Subcutaneous abdominal adipose tissue (tissue), 5 donors: ENCODE data around the gene PCDH8.

ENCODE experiments used
- H3K27ac ChIP-seq: one replicate; pipeline ENCODE4 v1.7.0; 2013; ENCODE audit warnings: low read depth, mild to moderate bottlenecking, inconsistent platforms, low read length, moderate library complexity
- H3K27me3 ChIP-seq, 5 donors: one replicate each; pipeline ENCODE4 v1.7.0; 2013; ENCODE audit warnings: low read length in 5 of 5, inconsistent platforms in 1 of 5; ENCODE audit not compliant: control insufficient read depth in 5 of 5, insufficient read depth in 4 of 5
- H3K36me3 ChIP-seq, 5 donors: one replicate each; pipeline ENCODE4 v1.7.0; 2013; ENCODE audit warnings: low read length in 5 of 5; ENCODE audit not compliant: control insufficient read depth in 5 of 5, insufficient read depth in 5 of 5
- H3K4me1 ChIP-seq, 5 donors: one replicate each; pipeline ENCODE4 v1.7.0; 2013; ENCODE audit warnings: low read length in 5 of 5, mild to moderate bottlenecking in 3 of 5, moderate library complexity in 1 of 5; ENCODE audit not compliant: control insufficient read depth in 5 of 5, insufficient read depth in 5 of 5
- H3K4me3 ChIP-seq, 5 donors: one replicate each; pipeline ENCODE4 v1.7.0; 2013; ENCODE audit warnings: low read length in 5 of 5, low read depth in 1 of 5
- H3K9ac ChIP-seq, 5 donors: one replicate each; pipeline ENCODE4 v1.7.0; 2013; ENCODE audit warnings: low read length in 5 of 5, mild to moderate bottlenecking in 4 of 5, moderate library complexity in 3 of 5
- H3K9me3 ChIP-seq, 5 donors: one replicate each; pipeline ENCODE4 v1.7.0; 2013; ENCODE audit warnings: low read length in 5 of 5; ENCODE audit not compliant: control insufficient read depth in 5 of 5
- donor health status: healthy.
- donor health status: healthy.
- donor health status: healthy.
- donor health status: healthy.
- donor health status: healthy.

Gene PCDH8

GRCh38 chr13:52848455-52849195 is at the start of gene PCDH8:
PCDH8 (minus strand) TSS chr13:52848640; CDS start chr13:52848436, 204 bp downstream.
- H3K4me1 ChIP-seq: peaks cover 0 to 43% (median 31%) of the 10 kb centered on the region in 5 donors
- H3K9me3 ChIP-seq: peaks cover 0 to 6% (median 0%) of the 10 kb centered on the region in 5 donors
- no peak within 1 kb of the TSS for H3K4me3 ChIP-seq
- H3K36me3 ChIP-seq: no peaks in the 10 kb centered on the region
- no peak within 1 kb of the TSS for H3K9ac ChIP-seq
- peaks cover 43 to 60% (median 59%) of the 10 kb centered on the region in 5 donors for H3K27me3 ChIP-seq
- no peak within 1 kb of the TSS for H3K27ac ChIP-seq

- Histone ChIP-seq H3K27ac (no peak overlapping the region), H3K4me3 (no peak overlapping the region), H3K36me3 (no peaks in the 10 kb centered on the region), H3K4me1 (no peaks in the 10 kb centered on the region), H3K27me3 (peaks cover 0 to 4% (median 0%) of the 10 kb centered on the region in 5 donors), H3K9ac (no peak overlapping the region), H3K9me3 (no peaks in the 10 kb centered on the region)
These were observed 48.6 kb upstream of the PCDH8 start for GRCh38 chr13:52896827-52897659.

GRCh38 chr13:52894413-52894812 is 46.0 kb upstream of the PCDH8 start:
- no peak overlapping the region for H3K9ac ChIP-seq
- no peak overlapping the region for H3K4me3 ChIP-seq
- no peaks in the 10 kb centered on the region for H3K4me1 ChIP-seq
- H3K27ac ChIP-seq: no peak overlapping the region
- peaks cover 0 to 2% (median 0%) of the 10 kb centered on the region in 5 donors for H3K9me3 ChIP-seq
- H3K27me3 ChIP-seq: peaks cover 0 to 4% (median 0%) of the 10 kb centered on the region in 5 donors
- no peaks in the 10 kb centered on the region for H3K36me3 ChIP-seq

- H3K4me1 ChIP-seq: no peaks in the 10 kb centered on the region
- H3K27ac ChIP-seq: no peak overlapping the region
- H3K9me3 ChIP-seq: peaks cover 0 to 2% (median 0%) of the 10 kb centered on the region in 5 donors
- no peak overlapping the region for H3K9ac ChIP-seq
- H3K36me3 ChIP-seq: no peaks in the 10 kb centered on the region
- H3K4me3 ChIP-seq: no peak overlapping the region
- peaks cover 0 to 4% (median 0%) of the 10 kb centered on the region in 5 donors for H3K27me3 ChIP-seq
These were observed 44.5 kb upstream of the PCDH8 start for GRCh38 chr13:52892925-52893324.

- Histone ChIP-seq H3K27me3 (peaks cover 0 to 4% (median 0%) of the 10 kb centered on the region in 5 donors), H3K4me3 (no peak overlapping the region), H3K27ac (no peak overlapping the region), H3K4me1 (no peaks in the 10 kb centered on the region), H3K36me3 (no peaks in the 10 kb centered on the region), H3K9ac (no peak overlapping the region), H3K9me3 (peaks cover 0 to 2% (median 0%) of the 10 kb centered on the region in 5 donors)
These were observed 43.3 kb upstream of the PCDH8 start for GRCh38 chr13:52891706-52892105.

- no peak overlapping the region for H3K27ac ChIP-seq
- H3K9ac ChIP-seq: no peak overlapping the region
- no peaks in the 10 kb centered on the region for H3K4me1 ChIP-seq
- H3K9me3 ChIP-seq: peaks cover 0 to 2% (median 0%) of the 10 kb centered on the region in 5 donors
- no peaks in the 10 kb centered on the region for H3K27me3 ChIP-seq
- H3K36me3 ChIP-seq: no peaks in the 10 kb centered on the region
- no peak overlapping the region for H3K4me3 ChIP-seq
These were observed 38.7 kb upstream of the PCDH8 start for GRCh38 chr13:52887165-52887564.

- H3K9me3 ChIP-seq: no peaks in the 10 kb centered on the region
- H3K4me1 ChIP-seq: no peaks in the 10 kb centered on the region
- H3K36me3 ChIP-seq: no peaks in the 10 kb centered on the region
These were observed 36.7 kb upstream of the PCDH8 start for GRCh38 chr13:52885141-52885540.

GRCh38 chr13:52884429-52885010 is 36.1 kb upstream of the PCDH8 start:
- Histone ChIP-seq H3K9ac (no peak overlapping the region), H3K4me1 (no peaks in the 10 kb centered on the region), H3K27me3 (peaks cover 0 to 3% (median 0%) of the 10 kb centered on the region in 5 donors), H3K27ac (no peak overlapping the region), H3K36me3 (no peaks in the 10 kb centered on the region), H3K4me3 (no peak overlapping the region), H3K9me3 (no peaks in the 10 kb centered on the region)

More at GRCh38 chr13:52885141-52885540, 36.7 kb upstream of the PCDH8 start:
- Histone ChIP-seq H3K9ac (no peak overlapping the region), H3K27me3 (peaks cover 0 to 3% (median 0%) of the 10 kb centered on the region in 5 donors), H3K27ac (no peak overlapping the region), H3K4me3 (no peak overlapping the region)

GRCh38 chr13:52882785-52883184 is 34.3 kb upstream of the PCDH8 start:
- no peaks in the 10 kb centered on the region for H3K9me3 ChIP-seq
- H3K27me3 ChIP-seq: peaks cover 0 to 3% (median 0%) of the 10 kb centered on the region in 5 donors
- no peaks in the 10 kb centered on the region for H3K4me1 ChIP-seq
- H3K9ac ChIP-seq: no peak overlapping the region
- no peaks in the 10 kb centered on the region for H3K36me3 ChIP-seq
- no peak overlapping the region for H3K4me3 ChIP-seq
- H3K27ac ChIP-seq: no peak overlapping the region
